Skeletal muscle satellite cell (primary cell): ENCODE results near the gene TRIM47. TPM values are rescaled to one million over a fixed set of nuclear protein-coding genes. Genes with fewer than 3 reads are reported as not detected.

Source experiments
- H3K27me3 ChIP-seq: 2 replicates; pipeline ENCODE4 v1.7.0; 2013; ENCODE audit warnings: low read length; ENCODE audit not compliant: control insufficient read depth, insufficient read depth
- H3K36me3 ChIP-seq: 2 replicates; pipeline ENCODE4 v1.7.0; 2013; ENCODE audit warnings: mild to moderate bottlenecking, control low read depth, low read length; ENCODE audit not compliant: insufficient read depth
- H3K4me1 ChIP-seq: 2 replicates; pipeline ENCODE4 v1.7.0; 2013; ENCODE audit warnings: low read length; ENCODE audit not compliant: control insufficient read depth, insufficient read depth
- H3K4me2 ChIP-seq: 2 replicates; pipeline ENCODE4 v1.7.0; 2013; ENCODE audit warnings: mild to moderate bottlenecking, low read length
- H3K4me3 ChIP-seq: 2 replicates; pipeline ENCODE4 v1.7.0; 2013; ENCODE audit warnings: low read length
- H3K9ac ChIP-seq: 2 replicates; pipeline ENCODE4 v1.7.0; 2013; ENCODE audit warnings: mild to moderate bottlenecking, low read depth, low read length, moderate library complexity
- H3K9me3 ChIP-seq: replicated peaks from 2 replicates; pipeline ENCODE4 v1.7.0; 2013; ENCODE audit warnings: mild to moderate bottlenecking, control low read depth, low read length
- total RNA-seq: library from RNA; depleted of rRNA; stranded (reverse); fragments of >200 nt; gene quantifications from 2 replicates; pipeline ENCODE4 v1.2.3, GENCODE V29; 2012; rRNA removed

TRIM47 gene, protein sequence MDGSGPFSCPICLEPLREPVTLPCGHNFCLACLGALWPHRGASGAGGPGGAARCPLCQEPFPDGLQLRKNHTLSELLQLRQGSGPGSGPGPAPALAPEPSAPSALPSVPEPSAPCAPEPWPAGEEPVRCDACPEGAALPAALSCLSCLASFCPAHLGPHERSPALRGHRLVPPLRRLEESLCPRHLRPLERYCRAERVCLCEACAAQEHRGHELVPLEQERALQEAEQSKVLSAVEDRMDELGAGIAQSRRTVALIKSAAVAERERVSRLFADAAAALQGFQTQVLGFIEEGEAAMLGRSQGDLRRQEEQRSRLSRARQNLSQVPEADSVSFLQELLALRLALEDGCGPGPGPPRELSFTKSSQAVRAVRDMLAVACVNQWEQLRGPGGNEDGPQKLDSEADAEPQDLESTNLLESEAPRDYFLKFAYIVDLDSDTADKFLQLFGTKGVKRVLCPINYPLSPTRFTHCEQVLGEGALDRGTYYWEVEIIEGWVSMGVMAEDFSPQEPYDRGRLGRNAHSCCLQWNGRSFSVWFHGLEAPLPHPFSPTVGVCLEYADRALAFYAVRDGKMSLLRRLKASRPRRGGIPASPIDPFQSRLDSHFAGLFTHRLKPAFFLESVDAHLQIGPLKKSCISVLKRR
- 22.9 and 26.4 TPM in 2 replicates for total RNA-seq

DNA sequence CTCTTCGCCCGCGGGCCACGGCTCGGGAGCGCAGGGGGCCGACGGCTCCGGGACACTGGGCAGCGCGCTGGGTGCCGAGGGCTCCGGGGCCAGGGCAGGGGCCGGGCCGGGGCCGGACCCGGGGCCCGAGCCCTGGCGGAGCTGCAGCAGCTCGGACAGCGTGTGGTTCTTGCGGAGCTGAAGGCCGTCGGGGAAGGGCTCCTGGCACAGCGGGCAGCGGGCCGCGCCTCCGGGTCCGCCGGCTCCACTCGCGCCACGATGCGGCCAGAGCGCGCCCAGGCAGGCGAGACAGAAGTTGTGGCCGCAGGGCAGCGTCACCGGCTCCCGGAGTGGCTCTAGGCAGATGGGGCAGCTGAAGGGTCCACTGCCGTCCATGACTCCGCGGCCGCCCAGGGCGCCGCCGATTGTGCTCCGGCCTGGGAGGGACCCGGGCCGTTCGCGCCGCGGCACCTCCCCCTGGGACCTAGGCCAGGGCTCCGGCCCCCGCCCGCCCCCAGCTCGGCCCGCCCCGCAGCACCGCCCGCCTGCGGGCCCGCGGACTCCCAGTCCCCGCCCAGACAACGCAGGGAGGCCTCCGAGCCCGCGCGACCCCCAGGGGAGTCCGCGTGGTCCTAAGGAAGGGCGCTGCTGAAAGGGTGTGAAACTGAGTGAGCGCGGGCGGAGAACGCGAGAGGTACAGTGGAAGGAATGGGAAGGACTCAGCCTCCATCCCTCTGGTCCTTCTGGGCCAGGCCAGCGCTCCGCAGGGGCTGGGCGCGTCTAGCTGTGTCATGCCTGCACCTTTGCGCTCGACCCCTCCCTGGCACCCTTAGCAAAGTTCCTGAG lies at the start of gene TRIM47:
Gene TRIM47 (minus strand): TSS at position 408 of the 825 bp plus-strand sequence. CDS start 33 bp downstream, at position 375.
- no peaks in the 10 kb centered on the region for H3K9me3 ChIP-seq
- peak within 1 kb of the TSS; percentile 77 for H3K9ac ChIP-seq
- peak within 1 kb of the TSS; percentile 84 for H3K4me2 ChIP-seq
- no peaks in the 10 kb centered on the region for H3K36me3 ChIP-seq
- H3K4me1 ChIP-seq: peaks cover 41% of the 10 kb centered on the region
- peak within 1 kb of the TSS; percentile 68 for H3K4me3 ChIP-seq
- peaks cover 2% of the 10 kb centered on the region for H3K27me3 ChIP-seq

DNA sequence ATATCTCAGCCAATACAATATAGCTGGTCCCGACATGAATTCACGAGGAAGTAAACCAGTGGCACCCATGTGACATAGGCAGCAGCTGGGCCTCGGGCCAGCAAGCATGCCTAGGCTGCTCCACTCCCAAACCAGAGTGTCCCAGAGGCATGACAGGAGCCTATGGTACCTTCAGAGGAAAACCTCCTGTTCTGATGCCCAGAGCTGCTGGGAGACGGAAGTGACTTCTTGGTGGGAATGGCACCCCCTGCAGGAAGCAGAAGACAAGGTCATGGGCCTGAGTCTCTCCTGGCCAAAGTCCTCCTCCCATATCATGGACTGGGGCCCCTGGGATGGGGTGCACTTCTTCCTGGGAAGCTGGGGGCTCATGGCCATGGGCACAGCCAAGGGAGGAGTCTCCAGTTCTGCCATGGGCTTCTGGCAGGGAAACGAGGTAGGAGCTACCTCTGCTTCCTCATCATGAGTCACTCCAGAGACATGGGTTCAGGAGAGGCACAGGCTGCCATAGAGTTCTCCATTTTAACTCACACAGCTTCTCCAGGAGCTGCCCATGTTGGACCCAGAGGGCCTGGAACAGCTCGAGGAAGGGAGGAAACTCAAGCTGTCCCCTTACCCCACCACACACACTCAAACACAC lies 49.0 kb upstream of the TRIM47 start:
- Histone ChIP-seq H3K36me3 (peaks cover 24% of the 10 kb centered on the region), H3K4me2 (no peak overlapping the region), H3K27me3 (no peaks in the 10 kb centered on the region), H3K9ac (no peak overlapping the region), H3K9me3 (no peaks in the 10 kb centered on the region), H3K4me3 (no peak overlapping the region), H3K4me1 (no peaks in the 10 kb centered on the region)

DNA sequence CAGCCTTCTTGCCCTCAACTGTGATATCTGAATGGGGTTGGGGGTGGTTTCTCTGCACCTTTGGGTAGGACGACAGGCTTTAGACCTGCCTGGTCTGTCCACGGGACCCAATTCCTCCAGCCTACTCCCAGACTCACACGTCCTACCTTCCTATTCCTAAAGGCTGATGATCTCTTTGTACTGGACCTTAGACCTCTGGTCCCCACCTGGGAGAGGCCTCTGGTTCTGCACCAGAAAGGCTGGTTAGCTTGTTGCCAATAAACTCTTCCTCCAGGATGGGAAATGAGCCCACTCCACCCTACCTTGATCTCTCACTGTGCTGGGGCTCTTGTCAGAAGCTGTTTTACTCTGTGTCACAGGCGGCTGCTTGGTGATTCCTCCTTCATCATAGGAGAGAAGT lies 48.1 kb upstream of the TRIM47 start:
- H3K36me3 ChIP-seq: peaks cover 24% of the 10 kb centered on the region
- H3K4me3 ChIP-seq: no peak overlapping the region
- no peaks in the 10 kb centered on the region for H3K4me1 ChIP-seq
- no peaks in the 10 kb centered on the region for H3K9me3 ChIP-seq
- no peak overlapping the region for H3K4me2 ChIP-seq
- no peaks in the 10 kb centered on the region for H3K27me3 ChIP-seq
- H3K9ac ChIP-seq: no peak overlapping the region

DNA sequence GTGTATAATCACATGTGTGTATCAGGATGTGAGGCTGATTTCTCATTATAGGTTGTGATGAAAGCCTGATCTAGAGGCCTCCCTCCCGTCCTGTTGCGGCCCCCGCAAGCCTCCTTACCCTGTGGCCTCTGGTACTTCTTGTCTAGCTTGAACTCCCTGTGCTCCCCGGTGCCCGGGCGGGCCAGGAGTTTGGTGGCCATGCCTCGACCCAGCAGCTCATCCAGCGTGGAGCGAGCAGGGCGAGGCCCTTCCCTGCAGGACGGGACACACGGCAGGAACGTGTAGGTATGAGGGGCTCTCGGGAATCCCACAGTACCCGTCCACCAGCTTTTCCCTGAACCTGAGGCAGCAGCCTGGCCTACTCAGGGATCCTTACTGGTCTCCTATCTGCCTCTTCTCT lies 47.5 kb upstream of the TRIM47 start:
- Histone ChIP-seq H3K9ac (no peak overlapping the region), H3K36me3 (peaks cover 24% of the 10 kb centered on the region), H3K4me2 (no peak overlapping the region), H3K9me3 (no peaks in the 10 kb centered on the region), H3K4me3 (no peak overlapping the region), H3K27me3 (no peaks in the 10 kb centered on the region), H3K4me1 (no peaks in the 10 kb centered on the region)

DNA sequence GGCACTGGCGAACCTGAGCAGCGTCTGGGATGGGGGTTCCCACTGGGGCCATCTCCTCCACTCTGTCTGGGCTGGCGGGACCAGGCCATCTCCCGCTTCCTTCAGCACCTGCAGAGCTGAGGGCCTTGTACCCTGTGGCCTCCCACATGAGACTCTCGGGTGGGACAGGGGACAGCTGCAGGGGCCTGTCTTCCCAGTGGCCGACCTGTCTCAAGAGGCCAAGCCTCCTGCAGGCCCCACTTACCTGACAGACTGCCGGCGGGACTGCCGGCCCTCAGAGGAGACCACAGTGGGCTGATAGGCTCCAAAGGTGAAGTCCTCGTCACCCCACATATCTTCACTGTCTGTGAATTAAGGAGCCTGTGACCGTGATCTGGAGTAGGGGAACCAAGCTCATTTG lies 46.7 kb upstream of the TRIM47 start:
- H3K4me1 ChIP-seq: no peaks in the 10 kb centered on the region
- H3K9ac ChIP-seq: no peak overlapping the region
- no peaks in the 10 kb centered on the region for H3K9me3 ChIP-seq
- H3K4me2 ChIP-seq: no peak overlapping the region
- peaks cover 24% of the 10 kb centered on the region for H3K36me3 ChIP-seq
- no peak overlapping the region for H3K4me3 ChIP-seq
- no peaks in the 10 kb centered on the region for H3K27me3 ChIP-seq

DNA sequence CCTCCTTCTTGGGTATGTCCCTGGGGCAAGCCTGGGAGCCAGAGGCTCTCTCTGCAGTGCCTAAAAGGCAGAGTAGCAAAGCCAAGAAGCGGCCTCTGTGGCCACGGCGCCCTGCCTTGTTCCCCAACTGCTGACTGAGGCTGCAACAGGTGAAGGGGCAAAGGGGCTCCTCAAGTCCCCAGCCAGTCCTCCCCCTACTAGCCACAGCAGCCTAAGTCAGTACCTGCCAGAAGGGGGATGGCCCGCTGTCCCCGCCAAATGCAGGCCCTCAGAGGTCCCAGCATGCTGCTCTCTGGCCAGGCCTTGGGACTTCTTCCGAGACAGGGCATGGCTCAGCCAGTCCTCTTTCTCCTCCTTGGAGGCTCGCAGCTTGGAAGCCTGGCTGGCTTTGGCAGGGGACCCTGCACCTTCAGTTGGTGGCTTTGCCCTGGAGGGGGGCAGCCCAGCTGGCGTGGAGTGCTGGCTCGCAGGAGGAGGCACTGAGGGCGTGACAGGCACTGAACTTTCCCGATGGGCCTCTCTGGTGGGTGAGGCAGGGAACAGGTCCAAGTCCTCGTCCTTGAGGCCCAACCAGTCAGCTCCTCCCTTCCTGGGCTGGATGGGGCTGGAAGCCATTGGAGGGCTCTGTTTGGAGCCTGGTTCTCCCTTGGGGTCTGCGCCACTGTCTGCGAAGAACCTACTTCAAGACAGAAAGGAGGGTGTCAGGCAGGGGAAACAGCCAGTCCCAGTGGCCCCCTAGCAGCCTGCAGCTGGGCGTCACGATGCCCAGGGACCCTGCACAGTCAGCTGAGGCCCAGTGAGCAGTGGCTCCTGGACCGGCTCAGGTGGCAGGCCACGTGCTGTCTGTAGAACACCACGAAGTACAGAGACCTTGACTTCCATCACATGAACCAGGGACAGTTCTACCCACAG lies 44.8 kb upstream of the TRIM47 start:
- no peaks in the 10 kb centered on the region for H3K27me3 ChIP-seq
- H3K4me2 ChIP-seq: no peak overlapping the region
- no peak overlapping the region for H3K9ac ChIP-seq
- no peaks in the 10 kb centered on the region for H3K4me1 ChIP-seq
- peaks cover 28% of the 10 kb centered on the region for H3K36me3 ChIP-seq
- no peak overlapping the region for H3K4me3 ChIP-seq
- no peaks in the 10 kb centered on the region for H3K9me3 ChIP-seq

DNA sequence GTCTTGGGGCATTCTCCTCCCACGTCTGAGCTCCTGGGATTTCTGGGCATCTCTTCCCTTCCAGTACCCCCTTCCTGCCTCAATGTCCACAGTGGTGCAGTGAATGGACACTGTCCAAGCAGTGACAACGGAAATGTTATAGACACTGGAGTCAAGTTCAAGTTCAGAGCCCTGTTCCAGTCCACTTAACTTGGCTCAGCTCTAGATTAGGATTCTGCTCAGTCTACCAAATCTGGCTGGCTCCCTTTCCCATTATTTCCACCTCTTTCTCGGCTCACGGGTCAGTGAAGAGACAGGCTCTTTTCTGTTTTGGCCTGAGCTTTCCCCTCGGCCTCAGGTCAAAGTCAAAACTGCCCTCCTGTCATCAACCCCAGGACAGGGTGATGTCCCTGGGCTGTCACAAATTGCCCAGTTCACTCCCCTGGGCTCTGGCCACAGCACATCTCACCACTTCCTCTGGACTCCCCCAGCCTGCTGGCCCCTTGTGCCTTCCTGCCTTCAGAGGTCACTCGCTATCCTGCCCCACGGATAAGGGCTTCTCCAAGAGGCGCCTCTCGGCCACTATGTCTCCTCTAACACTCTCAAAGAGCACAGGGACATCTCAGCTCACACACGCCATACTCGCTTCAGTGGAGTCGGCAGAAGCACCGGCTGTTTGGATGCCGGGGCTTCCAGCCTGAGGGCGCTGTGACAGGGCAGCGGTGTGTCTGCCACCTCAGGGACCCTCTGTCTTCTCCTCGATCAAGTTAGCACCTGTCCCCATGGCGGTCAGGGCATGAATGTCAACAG lies 44.0 kb upstream of the TRIM47 start:
- Histone ChIP-seq H3K27me3 (no peaks in the 10 kb centered on the region), H3K4me1 (no peaks in the 10 kb centered on the region), H3K4me3 (no peak overlapping the region), H3K4me2 (no peak overlapping the region), H3K9ac (no peak overlapping the region), H3K9me3 (no peaks in the 10 kb centered on the region), H3K36me3 (peaks cover 23% of the 10 kb centered on the region)

DNA sequence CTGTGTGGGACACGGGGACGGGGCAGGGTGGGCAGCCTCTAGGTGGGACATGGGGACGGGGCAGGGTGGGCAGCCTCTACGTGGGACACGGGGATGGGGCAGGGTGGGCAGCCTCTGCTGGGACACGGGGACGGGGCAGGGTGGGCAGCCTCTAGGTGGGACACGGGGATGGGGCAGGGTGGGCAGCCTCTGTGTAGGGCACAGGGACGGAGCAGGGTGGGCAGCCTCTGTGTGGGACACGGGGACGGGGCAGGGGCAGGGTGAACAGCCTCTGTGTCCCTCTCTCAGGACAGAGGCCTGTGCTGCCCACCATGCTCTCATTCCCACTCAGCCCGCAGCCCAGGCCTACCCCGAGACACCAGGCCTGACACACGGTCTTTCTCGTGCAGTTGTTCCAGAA lies 43.2 kb upstream of the TRIM47 start:
- Histone ChIP-seq H3K4me1 (no peaks in the 10 kb centered on the region), H3K4me2 (no peak overlapping the region), H3K27me3 (no peaks in the 10 kb centered on the region), H3K9me3 (no peaks in the 10 kb centered on the region), H3K36me3 (peaks cover 23% of the 10 kb centered on the region), H3K4me3 (no peak overlapping the region), H3K9ac (no peak overlapping the region)

DNA sequence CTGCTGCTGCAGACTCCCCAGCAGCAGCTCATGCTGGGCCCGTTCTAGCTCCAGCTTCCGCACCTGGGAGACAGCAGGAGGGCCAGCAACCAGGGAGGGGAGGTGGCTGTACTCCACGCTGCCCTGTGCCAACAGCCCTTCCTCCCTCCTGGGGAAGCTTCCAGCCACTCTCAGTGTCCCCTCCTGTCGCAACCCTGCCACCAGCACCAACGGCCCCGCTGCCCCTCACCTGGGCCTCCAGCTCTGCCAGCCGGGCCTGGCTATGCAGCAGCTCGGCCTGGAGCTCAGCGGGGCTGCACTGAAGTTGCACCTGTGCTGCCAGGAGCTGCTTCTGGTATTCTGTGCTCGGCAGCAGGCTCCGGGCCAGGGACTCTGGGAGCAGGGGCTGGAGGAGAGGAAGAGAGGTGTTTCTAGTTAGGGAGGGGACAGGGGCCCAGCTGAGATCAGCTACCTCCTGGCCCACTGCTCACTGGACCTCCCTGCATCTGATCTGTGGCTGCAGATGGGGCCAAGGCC lies 41.7 kb upstream of the TRIM47 start:
- Histone ChIP-seq H3K36me3 (peaks cover 15% of the 10 kb centered on the region), H3K9ac (no peak overlapping the region), H3K9me3 (no peaks in the 10 kb centered on the region), H3K4me3 (no peak overlapping the region), H3K4me1 (no peaks in the 10 kb centered on the region), H3K4me2 (no peak overlapping the region), H3K27me3 (no peaks in the 10 kb centered on the region)

DNA sequence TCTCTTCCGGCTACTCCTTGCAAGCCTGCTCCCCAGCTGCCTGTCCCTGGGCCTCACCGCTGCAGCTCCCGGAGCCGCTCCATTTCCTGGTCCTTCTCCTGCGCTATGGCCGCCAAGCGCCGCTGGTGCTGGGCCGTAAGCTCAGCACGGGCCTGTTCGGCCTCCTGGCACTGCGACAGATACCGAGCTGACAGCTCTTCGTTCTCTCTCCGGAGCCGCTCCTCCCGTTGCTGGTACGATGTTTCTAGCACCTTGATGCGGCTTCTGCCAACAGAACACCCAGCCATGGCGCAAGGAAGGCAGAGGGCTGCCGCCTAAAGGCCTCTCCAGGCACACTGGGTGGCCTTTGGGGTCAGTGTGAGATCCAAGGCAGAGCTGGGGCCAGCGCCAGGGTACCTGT lies 41.2 kb upstream of the TRIM47 start:
- Histone ChIP-seq H3K9ac (no peak overlapping the region), H3K4me3 (no peak overlapping the region), H3K4me2 (no peak overlapping the region), H3K36me3 (peaks cover 15% of the 10 kb centered on the region), H3K9me3 (no peaks in the 10 kb centered on the region), H3K27me3 (no peaks in the 10 kb centered on the region), H3K4me1 (no peaks in the 10 kb centered on the region)
